WERI-Rb-1 (cell line): Measurements from ENCODE around the gene WDFY2.

Experiments used
- DNase-seq: peaks from one replicate; pipeline ENCODE4 v3.0.0-alpha.2; 2020
- H3K27ac ChIP-seq: fragments of 250-450 bp; sonication (Bioruptor Pico); 2 replicates; pipeline ENCODE4 v1.5.1; 2020; ENCODE audit warnings: mild to moderate bottlenecking, moderate library complexity
- H3K27me3 ChIP-seq: fragments of 250-450 bp; sonication (Bioruptor Pico); 2 replicates; pipeline ENCODE4 v1.5.1; 2021; ENCODE audit warnings: mild to moderate bottlenecking, low read depth, moderate library complexity; ENCODE audit not compliant: insufficient read depth, severe bottlenecking
- H3K36me3 ChIP-seq: fragments of 250-450 bp; sonication (Bioruptor Pico); 2 replicates; pipeline ENCODE4 v1.5.1; 2020; ENCODE audit warnings: mild to moderate bottlenecking, moderate library complexity
- H3K4me3 ChIP-seq: 2 replicates; pipeline ENCODE4 v1.5.1; 2011; ENCODE audit warnings: low read depth, mild to moderate bottlenecking, control low read depth, low read length
- H3K9me3 ChIP-seq: fragments of 250-450 bp; sonication (Bioruptor Pico); 2 replicates; pipeline ENCODE4 v1.5.1; 2021; ENCODE audit warnings: mild to moderate bottlenecking, moderate library complexity; ENCODE audit not compliant: severe bottlenecking
- CTCF ChIP-seq: IDR thresholded peaks from 2 replicates; pipeline ENCODE4 v1.5.1; 2011; ENCODE audit warnings: low read depth, mild to moderate bottlenecking, control low read depth, inconsistent platforms, low read length

WDFY2 gene

DNA sequence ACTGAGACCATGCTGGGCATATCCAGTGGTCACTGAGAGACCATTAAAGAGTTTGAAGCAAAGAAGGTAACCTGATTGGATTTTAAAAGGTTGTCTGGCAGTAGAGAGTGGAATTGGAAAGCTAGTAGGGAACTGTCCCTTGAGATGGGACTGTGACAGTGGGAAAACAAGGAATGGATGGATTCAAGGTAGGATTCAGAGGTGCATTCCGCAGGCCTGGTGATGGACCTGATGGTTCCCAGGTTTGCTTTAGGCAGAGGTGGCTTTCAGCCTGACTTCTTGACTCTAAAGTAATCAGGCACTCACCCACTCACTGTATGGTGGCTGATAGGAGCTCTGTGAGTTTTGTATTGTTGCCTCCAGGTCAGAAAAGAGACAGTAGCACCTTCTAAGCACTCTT lies 146.7 kb downstream of the WDFY2 start:
- no peak overlapping the region for H3K4me3 ChIP-seq
- H3K27me3 ChIP-seq: no peaks in the 10 kb centered on the region
- TF ChIP-seq CTCF: no peak
- no peak for DNase-seq
- no peaks in the 10 kb centered on the region for H3K36me3 ChIP-seq
- H3K9me3 ChIP-seq: no peaks in the 10 kb centered on the region
- no peak overlapping the region for H3K27ac ChIP-seq

- DNase-seq: no peak
- TF ChIP-seq CTCF: no peak
- Histone ChIP-seq H3K27ac (no peak overlapping the region), H3K27me3 (no peaks in the 10 kb centered on the region), H3K9me3 (no peaks in the 10 kb centered on the region), H3K4me3 (no peak overlapping the region), H3K36me3 (no peaks in the 10 kb centered on the region)
Measured at GRCh38 chr13:51731759-51732158, 147.5 kb downstream of the WDFY2 start.

DNA sequence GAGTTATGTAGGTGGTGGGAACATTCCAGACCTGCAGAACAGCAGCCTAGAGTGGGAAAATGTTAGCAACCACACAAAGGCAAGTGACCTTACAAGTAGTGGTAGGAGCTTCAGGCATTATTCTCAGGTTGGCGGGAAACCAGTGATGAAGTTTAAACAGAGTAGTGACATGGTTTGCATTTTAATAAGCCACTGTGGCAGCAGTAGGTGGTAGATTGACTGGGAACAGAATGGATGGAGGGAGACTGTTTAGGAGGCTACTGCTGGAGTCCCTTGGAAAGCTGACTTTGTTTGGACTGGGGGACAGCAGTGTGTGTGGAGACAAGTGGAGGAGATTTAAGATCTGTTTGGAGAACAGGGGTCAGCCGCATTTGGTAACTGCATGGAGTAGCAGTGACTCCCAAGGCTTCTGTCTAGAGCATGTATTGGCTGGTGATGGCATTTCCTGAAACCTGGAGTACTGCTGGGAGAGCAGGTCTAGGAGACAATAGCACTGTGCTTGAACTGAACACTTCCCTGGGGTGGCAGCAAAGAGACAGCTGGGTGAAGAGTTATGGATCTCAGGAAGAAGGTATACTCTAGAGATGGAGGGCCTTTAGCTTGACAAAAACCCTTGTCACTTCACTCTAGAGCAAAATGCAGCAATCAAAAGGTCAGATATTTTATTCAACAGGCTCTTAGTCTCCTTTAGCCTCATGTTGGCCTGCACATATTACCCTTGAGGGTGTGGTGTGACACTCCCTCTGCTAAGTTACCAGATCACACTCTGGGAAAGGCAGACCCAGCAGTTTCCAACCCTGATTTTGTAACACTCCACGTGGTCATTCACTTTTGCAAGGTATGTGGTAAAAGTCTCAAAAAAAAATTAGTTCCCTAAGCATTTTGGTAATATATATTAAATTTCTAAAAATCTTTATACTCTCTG lies 149.4 kb downstream of the WDFY2 start:
- Histone ChIP-seq H3K27ac (no peak overlapping the region), H3K36me3 (no peaks in the 10 kb centered on the region), H3K9me3 (no peaks in the 10 kb centered on the region), H3K4me3 (no peak overlapping the region), H3K27me3 (no peaks in the 10 kb centered on the region)
- TF ChIP-seq CTCF: no peak
- DNase-seq: no peak

- H3K9me3 ChIP-seq: no peaks in the 10 kb centered on the region
- H3K27me3 ChIP-seq: no peaks in the 10 kb centered on the region
- no peak overlapping the region for H3K27ac ChIP-seq
- H3K4me3 ChIP-seq: no peak overlapping the region
- no peak for DNase-seq
- no peak for TF ChIP-seq CTCF
- H3K36me3 ChIP-seq: no peaks in the 10 kb centered on the region
Measured at GRCh38 chr13:51734786-51735185, 150.5 kb downstream of the WDFY2 start.

GRCh38 chr13:51737609-51738008 lies 153.3 kb downstream of the WDFY2 start:
- no peak for TF ChIP-seq CTCF
- Histone ChIP-seq H3K27ac (no peak overlapping the region), H3K9me3 (no peaks in the 10 kb centered on the region), H3K36me3 (no peaks in the 10 kb centered on the region), H3K4me3 (no peak overlapping the region), H3K27me3 (no peaks in the 10 kb centered on the region)
- DNase-seq: no peak
